Measurements from ENCODE around the gene PPFIA4.

The PPFIA4 gene

DNA sequence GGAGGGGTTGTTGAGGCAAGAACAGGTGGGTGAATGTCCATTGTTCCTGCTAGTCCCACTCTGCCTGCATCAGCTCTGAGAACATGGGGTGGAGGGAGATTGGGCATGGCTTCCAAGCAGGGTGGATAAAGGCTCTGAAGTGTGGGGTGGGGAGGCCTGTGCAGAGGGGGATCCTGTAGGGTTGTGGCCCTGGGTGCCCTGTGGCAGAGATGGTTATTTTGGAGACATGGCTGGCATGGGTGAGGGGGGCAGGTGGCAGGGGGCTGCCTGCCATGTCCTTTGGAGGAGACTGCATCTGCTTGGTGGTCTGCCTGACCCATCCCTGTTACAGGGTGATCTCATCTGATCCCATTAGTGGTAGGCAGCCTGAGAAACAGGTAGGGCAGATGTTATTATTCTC, 48.3 kb downstream of the PPFIA4 start:
- no peak for DNase-seq (ENCODE audit: extremely low spot score)
- TF ChIP-seq CTCF (IDR thresholded peaks at IDR 0.05; ENCODE audit: control extremely low read depth, extremely low read depth, low read depth, missing control alignments): no peak
- POLR2A ChIA-PET: no interaction called here
- CTCF ChIA-PET: no interaction called here

- no peak for TF ChIP-seq CTCF (IDR thresholded peaks at IDR 0.05; ENCODE audit: control extremely low read depth, extremely low read depth, low read depth, missing control alignments)
- POLR2A ChIA-PET: no interaction called here
- CTCF ChIA-PET: no interaction called here
- no peak for DNase-seq (ENCODE audit: extremely low spot score)
Measured at GRCh38 chr1:203075236-203076030, 49.1 kb downstream of the PPFIA4 start.

DNA sequence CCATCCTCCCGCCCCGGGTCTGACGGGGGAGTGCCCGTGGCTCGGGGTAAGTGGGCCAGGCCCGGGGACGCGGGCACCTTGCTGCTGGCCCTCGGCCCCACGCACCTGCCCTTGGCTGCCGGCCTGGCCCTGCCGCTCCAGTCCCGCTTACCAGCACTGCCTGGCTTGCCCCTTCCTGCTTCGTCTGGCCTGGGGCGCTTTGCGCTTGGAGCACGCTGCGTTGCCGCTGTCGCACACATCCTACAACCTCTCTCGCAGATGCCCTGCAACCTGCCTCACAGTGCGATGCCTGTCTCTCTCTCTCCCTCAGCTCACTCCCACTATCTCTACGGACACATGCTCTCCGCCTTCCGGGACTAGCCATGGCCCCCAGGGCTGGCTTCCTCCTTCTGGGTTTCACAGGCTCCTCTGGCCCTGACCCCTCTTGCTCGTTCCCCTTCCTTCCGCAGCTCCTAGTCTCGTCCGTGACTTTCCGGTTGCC, 49.8 kb downstream of the PPFIA4 start:
- no peak for DNase-seq (ENCODE audit: extremely low spot score)
- TF ChIP-seq CTCF (IDR thresholded peaks at IDR 0.05; ENCODE audit: control extremely low read depth, extremely low read depth, low read depth, missing control alignments): no peak
- CTCF ChIA-PET: no interaction called here
- POLR2A ChIA-PET: no interaction called here

DNA sequence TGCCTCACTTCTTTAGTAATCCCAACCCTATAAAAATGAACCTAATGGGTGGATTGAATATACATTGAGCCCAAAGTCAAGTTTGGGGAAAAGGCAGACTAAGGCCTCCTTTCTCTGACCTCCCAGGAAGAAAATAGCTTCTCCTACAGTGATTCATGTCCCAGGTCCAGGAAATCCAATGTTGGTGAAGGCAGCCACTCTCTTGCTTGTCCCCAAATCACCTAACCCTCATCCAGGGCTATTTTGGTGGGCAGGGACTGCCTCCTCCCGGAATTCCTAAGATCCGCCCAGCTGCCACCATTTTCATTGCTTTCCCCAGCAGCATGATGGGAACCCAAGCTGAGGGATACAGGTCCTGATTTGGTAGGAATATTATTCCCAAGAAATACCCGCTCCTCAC, 51.1 kb downstream of the PPFIA4 start:
- ChIA-PET POLR2A (no interaction called here), CTCF (interaction anchor here (0.9 to 1.5 kb wide), 4 partner anchors 8 to 190 kb away, joined by 3 to 4 read pairs (median 4); partner anchors contain the start of gene MYOG)
- TF ChIP-seq CTCF (IDR thresholded peaks at IDR 0.05; ENCODE audit: control extremely low read depth, extremely low read depth, low read depth, missing control alignments): no peak
- DNase-seq (ENCODE audit: extremely low spot score): no peak

GRCh38 chr1:203077956-203078355, 51.7 kb downstream of the PPFIA4 start:
- CTCF ChIA-PET: interaction anchor here (1.5 kb wide), 1 partner anchor 21 kb away, joined by 4 read pairs; no protein-coding TSS in a partner anchor
- POLR2A ChIA-PET: no interaction called here
- no peak for DNase-seq (ENCODE audit: extremely low spot score)
- no peak for TF ChIP-seq CTCF (IDR thresholded peaks at IDR 0.05; ENCODE audit: control extremely low read depth, extremely low read depth, low read depth, missing control alignments)

GRCh38 chr1:203078478-203078877, 52.2 kb downstream of the PPFIA4 start:
- CTCF ChIA-PET: no interaction called here
- POLR2A ChIA-PET: no interaction called here
- no peak for DNase-seq (ENCODE audit: extremely low spot score)
- no peak for TF ChIP-seq CTCF (IDR thresholded peaks at IDR 0.05; ENCODE audit: control extremely low read depth, extremely low read depth, low read depth, missing control alignments)

Measured in GM10248 (cell line).